KMS-11 (cell line): ENCODE data around the gene GRK5.

ENCODE experiments used
- H2AFZ ChIP-seq: fragments of 200-600 bp; sonication (generic); 2 replicates; pipeline ENCODE4 v1.6.1; 2016; ENCODE audit warnings: antibody characterized with exemption, mixed run types, low read depth
- H3K27ac ChIP-seq: fragments of 200-600 bp; sonication (generic); 2 replicates; pipeline ENCODE4 v1.6.1; 2016; ENCODE audit warnings: mild to moderate bottlenecking, mixed run types
- H3K27me3 ChIP-seq: fragments of 200-600 bp; sonication (generic); 2 replicates; pipeline ENCODE4 v1.6.1; 2017; ENCODE audit warnings: mild to moderate bottlenecking, low read depth, mixed run types, moderate library complexity; ENCODE audit not compliant: insufficient read depth
- H3K36me3 ChIP-seq: fragments of 200-600 bp; sonication (generic); 2 replicates; pipeline ENCODE4 v1.6.1; 2017; ENCODE audit warnings: mild to moderate bottlenecking, mixed run types; ENCODE audit not compliant: insufficient read depth
- H3K4me1 ChIP-seq: fragments of 200-600 bp; sonication (generic); 2 replicates; pipeline ENCODE4 v1.6.1; 2016; ENCODE audit warnings: mild to moderate bottlenecking, low read depth, mixed run types; ENCODE audit not compliant: poor library complexity, severe bottlenecking
- H3K4me2 ChIP-seq: fragments of 200-600 bp; sonication (generic); 2 replicates; pipeline ENCODE4 v1.7.0; 2016; ENCODE audit warnings: mild to moderate bottlenecking, mixed run types
- H3K4me3 ChIP-seq: fragments of 200-600 bp; sonication (generic); IDR thresholded peaks from 2 replicates; pipeline ENCODE4 v1.6.1; 2017; ENCODE audit warnings: low read depth, low read length, mixed read lengths; ENCODE audit not compliant: insufficient read depth
- H3K79me2 ChIP-seq: fragments of 200-600 bp; sonication (generic); 2 replicates; pipeline ENCODE4 v1.6.1; 2016; ENCODE audit warnings: low read depth, mixed run types; ENCODE audit not compliant: insufficient read depth
- H3K9ac ChIP-seq: fragments of 200-600 bp; sonication (generic); 2 replicates; pipeline ENCODE4 v1.6.1; 2016; ENCODE audit warnings: mild to moderate bottlenecking, mixed run types
- H4K20me1 ChIP-seq: fragments of 200-600 bp; sonication (generic); 2 replicates; pipeline ENCODE4 v1.6.1; 2016; ENCODE audit warnings: mild to moderate bottlenecking, mixed run types; ENCODE audit not compliant: insufficient read depth
- CTCF ChIP-seq: fragments of 200-600 bp; sonication (generic); conservative IDR thresholded peaks from 2 replicates; pipeline ENCODE4 v1.6.1; 2017; ENCODE audit warnings: low read depth, mild to moderate bottlenecking, antibody characterized with exemption, low read length, moderate library complexity, mixed read lengths

Gene GRK5

DNA sequence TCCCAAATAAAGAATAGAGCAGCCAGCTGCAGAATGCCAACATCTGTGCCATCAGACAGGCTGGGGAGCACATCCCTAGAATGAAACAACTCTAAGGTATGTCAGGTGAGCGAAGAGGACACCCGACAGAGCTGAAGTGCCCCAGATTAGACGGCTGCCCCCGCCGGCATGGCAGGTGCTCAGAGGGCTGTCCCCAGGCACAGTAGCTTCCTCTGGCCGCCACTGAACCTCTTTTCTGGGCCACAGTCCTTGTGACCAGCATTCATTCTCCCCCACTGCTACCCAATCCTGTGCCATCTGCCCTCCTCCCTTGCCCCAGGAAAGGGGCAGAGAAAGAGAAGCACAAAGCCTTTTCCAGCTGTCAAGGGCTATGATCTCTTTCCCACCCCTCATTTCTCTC is 293.4 kb downstream of the GRK5 start:
- no peak for TF ChIP-seq CTCF
- Histone ChIP-seq H3K9ac (no peak overlapping the region), H3K4me3 (no peak overlapping the region), H3K79me2 (no peaks in the 10 kb centered on the region), H3K4me1 (no peaks in the 10 kb centered on the region), H4K20me1 (no peaks in the 10 kb centered on the region), H3K4me2 (no peak overlapping the region), H3K27ac (no peak overlapping the region), H3K36me3 (no peaks in the 10 kb centered on the region), H2AFZ (no peak overlapping the region), H3K27me3 (no peaks in the 10 kb centered on the region)

DNA sequence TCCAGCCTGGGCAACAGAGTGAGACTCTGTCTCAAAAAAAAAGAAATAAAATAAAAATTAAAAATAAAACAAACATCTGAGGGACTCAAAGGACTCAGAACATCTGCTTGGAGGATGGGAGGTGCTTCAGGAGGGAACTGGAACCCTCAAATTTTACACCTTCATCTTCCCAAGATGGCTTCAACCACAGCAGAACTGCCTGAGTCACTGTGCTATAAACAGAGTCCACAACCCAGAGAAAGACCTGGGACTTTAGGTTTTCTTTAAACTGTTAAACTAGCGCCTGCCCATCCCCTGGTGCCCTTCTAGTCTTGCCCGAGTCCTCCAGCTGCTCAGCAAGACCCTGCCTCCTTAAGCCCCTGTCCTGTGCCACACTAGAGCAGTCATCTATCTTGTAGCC is 294.3 kb downstream of the GRK5 start:
- Histone ChIP-seq H3K9ac (no peak overlapping the region), H3K27ac (no peak overlapping the region), H3K27me3 (no peaks in the 10 kb centered on the region), H3K4me3 (no peak overlapping the region), H2AFZ (no peak overlapping the region), H3K4me1 (no peaks in the 10 kb centered on the region), H3K36me3 (no peaks in the 10 kb centered on the region), H4K20me1 (no peaks in the 10 kb centered on the region), H3K4me2 (no peak overlapping the region), H3K79me2 (no peaks in the 10 kb centered on the region)
- TF ChIP-seq CTCF = no peak

DNA sequence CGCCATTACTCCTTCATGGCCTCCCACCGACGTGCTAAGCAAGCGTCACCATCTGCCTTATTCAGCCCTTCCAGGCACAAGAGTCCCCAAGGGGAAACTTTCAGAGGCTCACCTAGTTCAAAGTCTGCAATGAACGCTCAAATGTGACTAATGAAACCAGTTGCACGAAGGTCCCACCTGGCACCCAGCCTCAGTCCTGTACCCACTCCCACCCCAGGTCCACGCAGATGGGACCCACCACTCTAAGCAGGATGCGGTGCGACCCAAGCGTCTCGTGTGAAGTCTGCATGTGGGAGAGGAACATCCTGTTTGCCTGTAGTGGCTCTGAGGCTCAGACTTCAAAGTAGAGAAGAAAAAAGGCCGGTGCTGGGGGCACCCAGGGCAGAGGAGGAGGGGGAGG is 294.8 kb downstream of the GRK5 start:
- H2AFZ ChIP-seq = no peak overlapping the region
- no peak overlapping the region for H3K4me2 ChIP-seq
- no peaks in the 10 kb centered on the region for H3K36me3 ChIP-seq
- no peak for TF ChIP-seq CTCF
- H3K27ac ChIP-seq = no peak overlapping the region
- no peaks in the 10 kb centered on the region for H3K79me2 ChIP-seq
- no peaks in the 10 kb centered on the region for H3K27me3 ChIP-seq
- no peaks in the 10 kb centered on the region for H4K20me1 ChIP-seq
- no peaks in the 10 kb centered on the region for H3K4me1 ChIP-seq
- no peak overlapping the region for H3K9ac ChIP-seq
- H3K4me3 ChIP-seq = no peak overlapping the region

DNA sequence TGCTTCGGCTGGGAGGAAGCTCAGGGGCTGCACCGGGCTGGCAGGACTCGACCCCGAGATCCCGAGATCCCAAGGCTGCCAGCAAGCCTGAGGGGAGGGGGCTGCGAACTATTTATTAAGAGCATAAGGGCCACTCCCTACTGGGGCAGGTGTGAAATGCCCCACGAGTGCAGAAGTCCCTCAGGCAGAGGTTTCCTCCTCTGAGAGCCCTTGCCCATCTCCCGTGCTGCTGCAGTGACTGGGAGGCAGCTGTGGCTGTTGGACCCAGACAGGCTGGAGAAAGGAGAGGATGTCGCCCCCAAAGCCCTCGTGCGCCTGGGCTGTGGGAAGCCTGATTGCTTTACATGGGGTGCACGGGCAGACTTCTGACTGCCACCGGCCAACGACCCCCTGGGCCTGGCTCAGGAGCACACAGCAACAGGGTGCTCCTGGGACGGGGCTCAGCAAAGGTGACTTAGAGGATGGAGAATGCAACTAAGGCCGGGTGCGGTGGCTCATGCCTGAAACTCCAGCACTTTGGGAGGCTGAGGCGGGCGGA is 295.3 kb downstream of the GRK5 start:
- no peaks in the 10 kb centered on the region for H3K4me1 ChIP-seq
- no peak overlapping the region for H2AFZ ChIP-seq
- H3K27me3 ChIP-seq = no peaks in the 10 kb centered on the region
- no peaks in the 10 kb centered on the region for H3K79me2 ChIP-seq
- H4K20me1 ChIP-seq = no peaks in the 10 kb centered on the region
- no peak for TF ChIP-seq CTCF
- no peaks in the 10 kb centered on the region for H3K36me3 ChIP-seq
- H3K27ac ChIP-seq = no peak overlapping the region
- H3K9ac ChIP-seq = no peak overlapping the region
- H3K4me2 ChIP-seq = no peak overlapping the region
- H3K4me3 ChIP-seq = no peak overlapping the region
